GM12891 (cell line): ENCODE results near the gene PPBP. TPM values are rescaled to one million over a fixed set of nuclear protein-coding genes. Genes with fewer than 3 reads are reported as not detected.

Source experiments
- DNase-seq: peaks from one replicate; pipeline ENCODE4 v3.0.0; 2011; ENCODE audit warnings: low spot score; ENCODE audit not compliant: insufficient read length
- FAIRE-seq: peaks from 2 replicates; lab custom pipeline; 2011; peaks lifted over from hg19 to GRCh38; lab: Jason Lieb, UNC
- PAX5 ChIP-seq: IDR thresholded peaks from 2 replicates; pipeline ENCODE4 v1.6.1; 2011; ENCODE audit warnings: low read length, moderate library complexity, mild to moderate bottlenecking; ENCODE audit not compliant: insufficient read depth, severe bottlenecking
- POLR2A ChIP-seq: IDR thresholded peaks from 2 replicates; pipeline ENCODE4 v1.6.1; 2011; ENCODE audit warnings: low read depth, low read length, control low read depth
- POLR2AphosphoS5 ChIP-seq: IDR thresholded peaks from 2 replicates; pipeline ENCODE4 v1.6.1; 2011; ENCODE audit warnings: low read depth, low read length, control low read depth
- POU2F2 ChIP-seq: IDR thresholded peaks from 2 replicates; pipeline ENCODE4 v1.6.1; 2011; ENCODE audit warnings: low read depth, mild to moderate bottlenecking, control low read depth, low read length, moderate library complexity
- SPI1 ChIP-seq: IDR thresholded peaks from 2 replicates; pipeline ENCODE4 v1.6.1; 2011; ENCODE audit warnings: low read depth, low read length, control low read depth
- TAF1 ChIP-seq: IDR thresholded peaks from 2 replicates; pipeline ENCODE4 v1.6.1; 2011; ENCODE audit warnings: low read depth, low read length, control low read depth
- polyA plus RNA-seq: library from polyadenylated mRNA; unstranded; fragments of >200 nt; gene quantifications from one replicate; pipeline ENCODE4 v1.2.1, GENCODE V29; 2012; ENCODE audit warnings: low read depth, missing spikeins, inconsistent platforms; ENCODE audit not compliant: missing spikeins

PPBP gene
- not detected for polyA plus RNA-seq

GRCh38 chr4:73988061-73988460, at the start of gene PPBP:
PPBP (minus strand) TSS chr4:73988190; CDS start chr4:73988103, 87 bp downstream.
- TF ChIP-seq TAF1, result no peak
- no peak for TF ChIP-seq POU2F2
- no peak for TF ChIP-seq SPI1
- DNase-seq (no peak), FAIRE-seq (no peak)

GRCh38 chr4:74037076-74037955, 49.3 kb upstream of the PPBP start:
- no peak for DNase-seq
- FAIRE-seq, result no peak
- TF ChIP-seq POU2F2, result no peak
- no peak for TF ChIP-seq POLR2AphosphoS5
- TF ChIP-seq PAX5, result no peak
- TF ChIP-seq SPI1, result no peak
- no peak for TF ChIP-seq TAF1
- no peak for TF ChIP-seq POLR2A

DNA sequence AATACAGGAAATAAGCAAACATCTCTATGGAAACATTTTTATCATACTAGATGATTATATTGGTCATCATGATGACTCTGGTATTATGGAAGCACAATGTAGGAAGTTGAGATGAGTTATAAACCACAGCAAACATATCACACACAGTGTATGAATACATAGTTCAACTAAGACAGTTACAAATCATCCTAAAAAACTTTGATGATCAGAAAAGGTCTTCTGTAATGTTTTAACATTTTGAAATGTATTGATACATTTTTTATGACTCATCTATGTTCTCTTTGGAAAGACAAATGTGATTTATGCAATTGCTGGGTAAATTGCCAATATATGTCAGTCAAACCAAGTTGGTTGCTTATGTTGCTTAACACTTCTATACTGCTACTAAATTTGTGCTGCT, 45.7 kb upstream of the PPBP start:
- TF ChIP-seq TAF1 (no peak), SPI1 (no peak), POU2F2 (no peak), PAX5 (no peak), POLR2AphosphoS5 (no peak), POLR2A (no peak)
- DNase-seq (no peak), FAIRE-seq (no peak)

GRCh38 chr4:74032064-74032463, 44.1 kb upstream of the PPBP start:
- DNase-seq (no peak), FAIRE-seq (no peak)
- TF ChIP-seq POLR2A (no peak), POU2F2 (no peak), POLR2AphosphoS5 (no peak), TAF1 (no peak), SPI1 (no peak), PAX5 (no peak)

DNA sequence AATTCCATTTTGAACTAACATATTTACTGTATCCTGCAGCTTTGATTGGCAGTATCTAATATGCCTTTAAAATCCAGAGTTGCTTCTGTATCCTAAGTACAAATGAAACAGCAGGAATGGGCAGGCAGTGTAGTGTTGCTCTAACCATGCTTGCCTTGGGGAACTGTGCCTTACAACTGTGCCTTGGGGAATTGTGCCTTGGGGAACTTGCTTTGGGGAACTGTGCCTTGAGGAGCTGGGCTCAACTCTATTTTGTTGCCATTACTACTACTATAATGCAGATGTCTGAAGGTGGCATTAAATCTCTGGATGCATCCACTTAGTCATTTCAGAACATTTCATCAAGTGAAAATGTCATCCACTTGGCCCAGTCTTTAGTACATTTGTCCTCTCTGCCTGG, 43.6 kb upstream of the PPBP start:
- TF ChIP-seq SPI1 (no peak), PAX5 (no peak), POLR2A (no peak), POU2F2 (no peak), TAF1 (no peak), POLR2AphosphoS5 (no peak)
- DNase-seq (no peak), FAIRE-seq (no peak)

- FAIRE-seq, result no peak
- TF ChIP-seq PAX5 (no peak), POLR2AphosphoS5 (no peak), SPI1 (no peak), TAF1 (no peak), POLR2A (no peak), POU2F2 (no peak)
These were observed 42.3 kb upstream of the PPBP start for GRCh38 chr4:74030285-74030684.

GRCh38 chr4:74028504-74028903, 40.5 kb upstream of the PPBP start:
- DNase-seq (no peak), FAIRE-seq (no peak)
- no peak for TF ChIP-seq PAX5
- TF ChIP-seq SPI1, result no peak
- no peak for TF ChIP-seq POLR2A
- no peak for TF ChIP-seq TAF1
- no peak for TF ChIP-seq POLR2AphosphoS5
- TF ChIP-seq POU2F2, result no peak

More at GRCh38 chr4:74030285-74030684, 42.3 kb upstream of the PPBP start:
- DNase-seq, result no peak

GRCh38 chr4:74023709-74024108, 35.7 kb upstream of the PPBP start:
- DNase-seq, result no peak
- FAIRE-seq, result no peak
- TF ChIP-seq TAF1 (no peak), POLR2AphosphoS5 (no peak), POLR2A (no peak), PAX5 (no peak), POU2F2 (no peak), SPI1 (no peak)

DNA sequence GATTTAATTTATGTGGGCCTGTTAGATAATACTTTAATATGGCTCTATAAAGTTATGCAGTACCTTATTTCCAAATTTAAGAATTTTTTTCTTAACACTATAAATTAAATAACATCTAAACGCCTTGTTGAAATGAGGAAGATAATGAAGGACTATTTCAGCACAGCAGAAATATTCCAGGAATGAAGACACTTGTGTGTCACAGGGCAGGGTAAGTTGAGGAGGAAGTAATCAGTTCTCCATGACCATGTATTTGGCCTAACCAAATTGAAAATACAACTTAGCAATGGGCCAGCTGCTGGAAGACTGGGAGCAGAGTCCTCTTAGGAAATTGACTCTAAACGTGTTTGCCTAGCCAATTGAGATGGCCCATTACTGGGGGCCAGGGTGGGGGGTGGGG, 33.6 kb upstream of the PPBP start:
- no peak for TF ChIP-seq POLR2AphosphoS5
- TF ChIP-seq PAX5, result no peak
- no peak for TF ChIP-seq SPI1
- TF ChIP-seq TAF1, result no peak
- TF ChIP-seq POLR2A, result no peak
- TF ChIP-seq POU2F2, result no peak
- DNase-seq (no peak), FAIRE-seq (no peak)

GRCh38 chr4:74018771-74019170, 30.8 kb upstream of the PPBP start:
- no peak for TF ChIP-seq POLR2AphosphoS5
- no peak for TF ChIP-seq POLR2A
- no peak for TF ChIP-seq POU2F2
- TF ChIP-seq TAF1, result no peak
- TF ChIP-seq SPI1, result no peak
- no peak for TF ChIP-seq PAX5
- FAIRE-seq (no peak), DNase-seq (no peak)
